ENCODE measurements around the gene ALDH1B1. TPM values are rescaled to one million over a fixed set of nuclear protein-coding genes. Genes with fewer than 3 reads are reported as not detected.

Gene ALDH1B1
- total and polyA plus RNA-seq, 7 donors: 19.2 to 162 (median 44.1) TPM

DNA sequence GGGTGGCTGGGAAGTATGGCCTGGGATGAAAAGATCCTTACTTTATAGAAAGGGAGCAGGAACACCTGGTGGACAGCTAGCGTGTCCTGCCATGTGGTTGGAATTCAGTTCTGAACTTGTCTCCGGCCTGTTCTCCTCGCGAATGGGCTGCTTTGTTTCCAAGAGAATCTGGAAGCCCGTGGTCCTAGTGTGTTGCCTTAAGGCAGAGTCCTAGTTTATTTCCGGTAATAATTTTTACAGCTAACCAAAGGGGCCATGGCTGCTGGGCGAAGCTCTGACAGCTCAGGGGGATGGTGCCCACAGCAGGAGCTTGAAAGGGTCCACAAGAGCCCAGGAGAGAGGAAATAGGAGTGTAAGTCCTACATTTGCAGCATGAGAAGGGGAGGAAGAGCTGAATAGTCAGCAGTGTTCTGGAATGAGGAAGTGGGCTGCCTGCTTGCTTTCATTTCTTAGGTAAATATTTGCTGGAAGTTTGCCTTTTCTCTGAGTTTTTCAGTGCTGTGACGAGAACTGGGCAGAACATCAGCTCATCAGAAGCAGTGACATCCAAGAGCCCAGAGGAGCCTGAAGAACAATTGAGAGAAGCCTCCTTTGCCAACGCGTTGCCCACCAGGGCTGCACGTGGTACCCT, 44.8 kb downstream of the ALDH1B1 start:
- H3K4me1 ChIP-seq: no peaks in the 10 kb centered on the region
- intact Hi-C loops (cut with DNase I): loop anchor here (10.0 kb wide), 1 partner anchor 237 kb away; no protein-coding TSS in a partner anchor
- TF ChIP-seq, protein P1, sequence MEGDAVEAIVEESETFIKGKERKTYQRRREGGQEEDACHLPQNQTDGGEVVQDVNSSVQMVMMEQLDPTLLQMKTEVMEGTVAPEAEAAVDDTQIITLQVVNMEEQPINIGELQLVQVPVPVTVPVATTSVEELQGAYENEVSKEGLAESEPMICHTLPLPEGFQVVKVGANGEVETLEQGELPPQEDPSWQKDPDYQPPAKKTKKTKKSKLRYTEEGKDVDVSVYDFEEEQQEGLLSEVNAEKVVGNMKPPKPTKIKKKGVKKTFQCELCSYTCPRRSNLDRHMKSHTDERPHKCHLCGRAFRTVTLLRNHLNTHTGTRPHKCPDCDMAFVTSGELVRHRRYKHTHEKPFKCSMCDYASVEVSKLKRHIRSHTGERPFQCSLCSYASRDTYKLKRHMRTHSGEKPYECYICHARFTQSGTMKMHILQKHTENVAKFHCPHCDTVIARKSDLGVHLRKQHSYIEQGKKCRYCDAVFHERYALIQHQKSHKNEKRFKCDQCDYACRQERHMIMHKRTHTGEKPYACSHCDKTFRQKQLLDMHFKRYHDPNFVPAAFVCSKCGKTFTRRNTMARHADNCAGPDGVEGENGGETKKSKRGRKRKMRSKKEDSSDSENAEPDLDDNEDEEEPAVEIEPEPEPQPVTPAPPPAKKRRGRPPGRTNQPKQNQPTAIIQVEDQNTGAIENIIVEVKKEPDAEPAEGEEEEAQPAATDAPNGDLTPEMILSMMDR (IDR thresholded peaks at IDR 0.05): no peak
- TF ChIP-seq POLR2A (IDR thresholded peaks at IDR 0.05) (no peak), POLR2AphosphoS5 (IDR thresholded peaks at IDR 0.05) (no peak), EP300 (IDR thresholded peaks at IDR 0.05) (no peak)
- no peak overlapping the region for H3K4me3 ChIP-seq
- no peak for DNase-seq
- WGBS, 2 donors: 20 to 55% methylated on average over 11 of the region's 11 CpGs
- H3K27me3 ChIP-seq: no peaks in the 10 kb centered on the region
- H3K9me3 ChIP-seq: no peaks in the 10 kb centered on the region
- H3K36me3 ChIP-seq: no peaks in the 10 kb centered on the region
- H3K27ac ChIP-seq: no peak overlapping the region

DNA sequence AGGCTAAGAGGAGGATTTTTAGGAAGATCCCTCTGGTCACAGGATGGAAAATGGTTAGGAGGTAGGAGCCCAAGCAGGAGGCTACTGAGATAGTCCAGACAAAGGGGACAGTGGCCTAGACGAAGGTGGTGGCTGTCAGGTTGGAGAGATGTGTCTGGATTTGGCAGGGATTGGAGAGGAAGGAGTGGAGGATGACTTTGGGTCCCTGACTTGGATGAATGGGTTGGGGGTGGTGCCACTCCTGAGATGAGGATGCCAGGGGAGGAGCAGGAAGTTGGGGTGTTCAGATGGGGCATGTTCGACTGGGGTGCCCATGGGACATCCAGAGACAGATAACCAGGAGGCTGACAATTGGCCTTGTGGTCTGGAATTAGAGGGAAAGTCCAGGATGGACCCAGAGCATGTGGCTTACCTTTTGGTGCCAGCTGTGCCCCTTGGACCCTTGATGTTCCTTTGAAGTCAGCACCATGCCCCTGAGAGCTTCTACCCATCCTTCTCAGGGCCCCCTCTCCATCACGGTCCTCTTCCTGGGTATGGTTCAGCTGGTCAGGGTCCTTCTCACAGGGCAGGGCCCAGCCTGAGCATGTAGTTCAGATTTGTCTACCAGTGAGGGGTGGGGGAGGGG, 46.9 kb downstream of the ALDH1B1 start:
- no peak for DNase-seq
- no peaks in the 10 kb centered on the region for H3K4me1 ChIP-seq
- no peak overlapping the region for H3K27ac ChIP-seq
- TF ChIP-seq POLR2AphosphoS5 (IDR thresholded peaks at IDR 0.05) (no peak), EP300 (IDR thresholded peaks at IDR 0.05) (no peak), POLR2A (IDR thresholded peaks at IDR 0.05) (no peak)
- TF ChIP-seq, protein P1 (IDR thresholded peaks at IDR 0.05): no peak
- no peaks in the 10 kb centered on the region for H3K9me3 ChIP-seq
- H3K36me3 ChIP-seq: no peaks in the 10 kb centered on the region
- no peaks in the 10 kb centered on the region for H3K27me3 ChIP-seq
- intact Hi-C loops (cut with DNase I): loop anchor here (10.0 kb wide), 1 partner anchor 235 kb away; no protein-coding TSS in a partner anchor
- 81 to 83% methylated on average over 3 of the region's 3 CpGs for WGBS, 2 donors
- no peak overlapping the region for H3K4me3 ChIP-seq

DNA sequence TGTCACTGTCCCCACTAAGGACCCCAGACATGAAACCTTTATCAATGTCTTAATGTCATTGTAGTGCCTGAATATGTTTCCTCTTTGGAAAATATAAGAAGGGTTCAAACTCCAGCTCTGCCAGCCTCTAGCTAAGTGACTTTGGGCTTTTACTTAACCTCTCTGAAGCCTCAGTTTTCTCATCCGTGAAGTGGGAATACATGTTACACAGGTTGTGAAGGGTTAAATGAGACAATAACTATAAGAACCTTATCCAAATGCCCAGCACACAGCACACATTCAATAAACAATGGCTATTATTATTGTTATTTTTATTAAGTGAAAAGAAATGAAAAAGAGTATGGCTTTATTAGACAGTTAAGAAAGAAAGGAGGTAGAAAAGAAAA, 47.4 kb downstream of the ALDH1B1 start:
- Histone ChIP-seq H3K36me3 (no peaks in the 10 kb centered on the region), H3K27me3 (no peaks in the 10 kb centered on the region), H3K9me3 (no peaks in the 10 kb centered on the region), H3K4me1 (no peaks in the 10 kb centered on the region), H3K4me3 (no peak overlapping the region), H3K27ac (no peak overlapping the region)
- 92 to 100% methylated on average over 1 of the region's 1 CpG for WGBS, 2 donors
- no peak for DNase-seq
- TF ChIP-seq POLR2AphosphoS5 (IDR thresholded peaks at IDR 0.05) (no peak), POLR2A (IDR thresholded peaks at IDR 0.05) (no peak), EP300 (IDR thresholded peaks at IDR 0.05) (no peak)
- TF ChIP-seq, protein P1 (IDR thresholded peaks at IDR 0.05): no peak
- intact Hi-C loops (cut with DNase I): loop anchor here (10.0 kb wide), 1 partner anchor 235 kb away; no protein-coding TSS in a partner anchor

DNA sequence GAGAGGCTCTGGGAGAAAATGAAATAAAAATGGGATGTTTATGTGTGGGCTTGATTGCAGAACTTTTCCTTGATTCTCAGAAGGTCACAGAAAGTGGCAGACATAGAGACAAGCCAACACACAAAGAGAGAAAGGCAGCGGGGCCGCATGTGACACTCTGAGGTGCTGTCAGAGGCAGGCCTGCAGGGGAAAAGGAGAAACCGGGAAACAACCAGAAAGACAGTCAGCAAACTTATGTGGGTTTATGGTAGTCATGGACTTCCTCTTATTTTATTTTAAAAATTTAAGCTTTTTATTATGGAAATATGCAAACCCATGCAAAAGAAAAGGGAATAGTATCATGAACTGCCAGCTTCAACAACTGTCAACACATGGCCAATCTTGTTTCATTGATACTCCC, 48.0 kb downstream of the ALDH1B1 start:
- WGBS, 2 donors: 63 to 93% methylated on average over 3 of the region's 3 CpGs
- intact Hi-C loops (cut with DNase I): no loop called here
- DNase-seq: no peak

More for the DNA sequence above, 48.0 kb downstream of the ALDH1B1 start:
- Histone ChIP-seq H3K27me3 (no peaks in the 10 kb centered on the region), H3K27ac (no peak overlapping the region), H3K4me1 (no peaks in the 10 kb centered on the region), H3K4me3 (no peak overlapping the region), H3K9me3 (no peaks in the 10 kb centered on the region), H3K36me3 (no peaks in the 10 kb centered on the region)
- TF ChIP-seq POLR2A (IDR thresholded peaks at IDR 0.05): no peak
- TF ChIP-seq POLR2AphosphoS5 (IDR thresholded peaks at IDR 0.05): no peak
- TF ChIP-seq, protein P1 (IDR thresholded peaks at IDR 0.05): no peak
- no peak for TF ChIP-seq EP300 (IDR thresholded peaks at IDR 0.05)

Measured in sigmoid colon (tissue), 7 donors.